Measurements from ENCODE around the gene CTSW. TPM values are rescaled to one million over a fixed set of nuclear protein-coding genes. Genes with fewer than 3 reads are reported as not detected.

CTSW gene
- total RNA-seq, 2 donors from 2014 or later = not detected

DNA sequence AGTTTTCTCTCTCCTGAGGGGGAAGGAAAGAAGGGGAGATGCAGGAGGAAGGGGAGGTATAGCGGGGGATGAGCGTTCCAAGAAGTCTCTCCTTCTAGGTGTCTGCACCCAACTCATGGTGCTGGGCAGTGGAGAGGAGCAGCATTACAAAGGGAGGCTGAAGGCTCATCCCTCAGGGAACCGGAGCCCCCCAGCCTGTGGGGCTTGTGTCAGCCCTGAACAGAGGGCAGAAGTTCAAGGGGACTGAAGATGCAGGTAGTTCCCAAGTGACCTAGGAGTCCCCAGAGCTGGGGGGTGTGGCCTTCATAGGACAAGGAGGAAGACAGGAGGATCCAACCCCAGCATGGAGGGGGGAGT is 37.4 kb downstream of the CTSW start:
- Mint-ChIP-seq H3K36me3 (ENCODE audit: low read depth) (peaks cover 4% of the 10 kb centered on the region), H3K27me3 (ENCODE audit: insufficient read depth) (peaks cover 4% of the 10 kb centered on the region), H3K27ac (no peak overlapping the region), H3K4me1 (no peaks in the 10 kb centered on the region), H3K4me3 (peak overlapping the region; percentile 79), H3K9me3 (no peaks in the 10 kb centered on the region)
- H3K27me3 ChIP-seq (ENCODE audit: control insufficient read depth, insufficient read depth, low read length, poor library complexity, severe bottlenecking) = no peaks in the 10 kb centered on the region
- H3K36me3 ChIP-seq (ENCODE audit: control insufficient read depth, insufficient read depth, low read length) = peaks cover 8% of the 10 kb centered on the region
- H3K9me3 ChIP-seq (ENCODE audit: control insufficient read depth, low read length) = no peaks in the 10 kb centered on the region
- no peak overlapping the region for H3K9ac ChIP-seq (ENCODE audit: extremely low read depth, low read length, poor library complexity, severe bottlenecking)
- H3K4me1 ChIP-seq (ENCODE audit: control insufficient read depth, insufficient read depth, low read length) = peaks cover 7% of the 10 kb centered on the region
- no peak overlapping the region for H3K4me3 ChIP-seq (ENCODE audit: low read length)
- TF ChIP-seq CTCF (conservative IDR thresholded peaks at IDR 0.05) = no peak
- WGBS, 2 experiments (ENCODE audit: insufficient coverage in 1 of 2, insufficient read length in 1 of 2) = 83 to 94% methylated on average over 1 to 3 of the region's 3 CpGs
- DNase-seq = peak; percentile 45
- H3K27ac ChIP-seq (ENCODE audit: low read depth, low read length) = no peak overlapping the region

DNA sequence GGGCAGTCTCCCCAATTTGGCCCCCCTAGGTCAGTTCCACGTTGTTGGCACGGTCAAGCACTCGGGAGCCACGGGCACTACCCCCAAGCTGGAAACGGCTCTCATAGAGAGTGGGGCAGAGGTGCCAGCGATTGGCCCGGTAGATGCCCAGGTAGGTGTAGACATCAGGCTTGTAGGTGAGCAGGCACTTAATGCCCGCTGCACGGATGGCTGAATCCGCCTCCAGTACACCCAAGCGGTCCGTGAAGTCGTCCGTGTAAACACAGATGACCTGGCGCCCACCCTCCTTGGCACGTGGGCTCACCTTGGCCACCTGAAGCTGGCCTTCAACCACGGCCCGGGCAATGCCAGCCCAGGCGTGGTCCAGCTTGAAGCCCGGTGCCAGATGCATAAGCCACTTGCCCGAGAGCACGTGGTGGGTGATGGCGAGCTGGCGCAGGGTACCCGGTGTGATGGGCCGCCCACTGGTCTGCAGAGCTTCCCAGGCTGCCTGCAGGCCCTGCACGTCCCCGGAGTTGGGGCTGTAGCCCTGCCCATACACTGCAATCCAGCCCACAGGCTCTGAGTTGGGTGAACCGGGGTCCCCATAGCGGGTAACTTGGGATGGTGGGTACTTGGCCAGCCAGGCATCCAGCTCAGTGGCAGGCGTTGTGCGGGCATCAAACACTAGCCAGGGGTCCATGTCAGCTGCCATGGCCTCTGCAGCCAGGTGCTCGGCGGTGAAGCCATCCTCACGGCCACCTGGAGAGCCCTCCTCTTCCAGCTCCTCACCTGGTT is 38.0 kb downstream of the CTSW start:
- peak overlapping the region; percentile 97 for H3K4me3 ChIP-seq (ENCODE audit: low read length)
- no peaks in the 10 kb centered on the region for H3K9me3 ChIP-seq (ENCODE audit: control insufficient read depth, low read length)
- peak overlapping the region; percentile 87 for H3K9ac ChIP-seq (ENCODE audit: extremely low read depth, low read length, poor library complexity, severe bottlenecking)
- TF ChIP-seq CTCF (conservative IDR thresholded peaks at IDR 0.05) = no peak
- DNase-seq = peak; percentile 46
- H3K27ac Mint-ChIP-seq = peak overlapping the region; percentile 84
- 90 to 95% methylated on average over 15 to 35 of the region's 35 CpGs for WGBS, 2 experiments (ENCODE audit: insufficient coverage in 1 of 2, insufficient read length in 1 of 2)
- no peaks in the 10 kb centered on the region for H3K9me3 Mint-ChIP-seq
- H3K27me3 Mint-ChIP-seq (ENCODE audit: insufficient read depth) = peaks cover 4% of the 10 kb centered on the region
- H3K36me3 Mint-ChIP-seq (ENCODE audit: low read depth) = peaks cover 9% of the 10 kb centered on the region
- H3K4me3 Mint-ChIP-seq = peak overlapping the region; percentile 79
- no peaks in the 10 kb centered on the region for H3K27me3 ChIP-seq (ENCODE audit: control insufficient read depth, insufficient read depth, low read length, poor library complexity, severe bottlenecking)
- peaks cover 7% of the 10 kb centered on the region for H3K4me1 ChIP-seq (ENCODE audit: control insufficient read depth, insufficient read depth, low read length)
- H3K4me1 Mint-ChIP-seq = no peaks in the 10 kb centered on the region
- H3K36me3 ChIP-seq (ENCODE audit: control insufficient read depth, insufficient read depth, low read length) = peaks cover 12% of the 10 kb centered on the region
- H3K27ac ChIP-seq (ENCODE audit: low read depth, low read length) = no peak overlapping the region

DNA sequence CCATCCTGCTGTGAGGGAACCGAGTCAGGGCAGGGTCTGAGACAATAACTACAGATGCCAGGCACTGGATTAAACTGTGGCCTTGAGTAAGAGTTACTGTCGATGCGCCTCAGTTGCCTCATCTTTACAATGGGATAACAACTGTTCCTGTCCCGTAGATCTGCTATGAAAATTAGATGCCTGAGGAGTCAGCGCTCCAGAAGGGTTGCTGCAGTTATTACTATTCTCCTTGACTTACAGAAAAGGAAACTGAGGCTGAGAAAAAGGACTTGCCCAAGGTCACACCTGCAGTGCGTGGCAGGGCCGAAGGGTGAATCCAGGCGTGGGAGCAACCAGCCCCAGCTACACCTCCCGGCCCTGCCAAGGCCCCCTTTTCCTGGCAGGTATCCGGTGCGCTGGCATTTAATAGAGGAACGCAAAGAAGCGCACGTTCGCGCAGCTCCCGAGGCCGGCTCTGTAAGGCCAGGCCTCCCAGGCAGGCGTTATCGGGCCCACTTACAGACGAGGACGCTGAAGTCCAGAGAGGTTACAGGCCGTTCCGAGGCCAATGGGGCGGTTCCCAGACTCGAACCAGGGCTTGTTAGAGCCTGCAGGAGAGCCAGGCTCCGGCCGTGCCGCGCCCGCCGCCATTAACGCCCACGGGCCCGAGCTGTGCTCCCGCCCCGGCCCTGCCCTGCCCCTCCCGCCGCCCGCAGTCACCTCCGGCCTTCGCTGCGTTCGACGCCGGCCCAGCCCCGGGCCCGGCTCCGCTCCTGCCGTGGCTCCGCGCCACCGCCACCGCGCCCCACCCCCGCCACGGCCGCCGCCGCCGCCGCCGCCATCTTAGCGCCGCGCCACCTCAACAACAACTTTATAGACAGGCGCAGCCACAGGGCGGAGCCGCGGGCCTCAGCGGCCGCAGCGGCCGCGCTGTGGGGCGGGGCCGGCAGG is 38.8 kb downstream of the CTSW start, which contains the start of gene C11orf68:
Gene C11orf68, minus strand, starts transcription at position 852 of the 930 bp plus-strand sequence. Its CDS starts 31 bp downstream, at position 821.
- Mint-ChIP-seq H3K9me3 (no peaks in the 10 kb centered on the region), H3K27me3 (ENCODE audit: insufficient read depth) (peaks cover 4% of the 10 kb centered on the region), H3K36me3 (ENCODE audit: low read depth) (peaks cover 18% of the 10 kb centered on the region), H3K27ac (peak within 1 kb of the TSS; percentile 84), H3K4me3 (peak within 1 kb of the TSS; percentile 79), H3K4me1 (no peaks in the 10 kb centered on the region)
- WGBS, 2 experiments (ENCODE audit: insufficient coverage in 1 of 2, insufficient read length in 1 of 2) = 6 to 19% methylated on average over 29 to 75 of the region's 77 CpGs
- Histone ChIP-seq H3K36me3 (ENCODE audit: control insufficient read depth, insufficient read depth, low read length) (peaks cover 15% of the 10 kb centered on the region), H3K9me3 (ENCODE audit: control insufficient read depth, low read length) (no peaks in the 10 kb centered on the region), H3K4me3 (ENCODE audit: low read length) (peak within 1 kb of the TSS; percentile 97), H3K27me3 (ENCODE audit: control insufficient read depth, insufficient read depth, low read length, poor library complexity, severe bottlenecking) (no peaks in the 10 kb centered on the region), H3K27ac (ENCODE audit: low read depth, low read length) (peak within 1 kb of the TSS; percentile 77), H3K4me1 (ENCODE audit: control insufficient read depth, insufficient read depth, low read length) (peaks cover 7% of the 10 kb centered on the region), H3K9ac (ENCODE audit: extremely low read depth, low read length, poor library complexity, severe bottlenecking) (peak within 1 kb of the TSS; percentile 87)
- no peak for DNase-seq
- no peak for TF ChIP-seq CTCF (conservative IDR thresholded peaks at IDR 0.05)
